ENCODE data around the gene ZBTB20.

DNA sequence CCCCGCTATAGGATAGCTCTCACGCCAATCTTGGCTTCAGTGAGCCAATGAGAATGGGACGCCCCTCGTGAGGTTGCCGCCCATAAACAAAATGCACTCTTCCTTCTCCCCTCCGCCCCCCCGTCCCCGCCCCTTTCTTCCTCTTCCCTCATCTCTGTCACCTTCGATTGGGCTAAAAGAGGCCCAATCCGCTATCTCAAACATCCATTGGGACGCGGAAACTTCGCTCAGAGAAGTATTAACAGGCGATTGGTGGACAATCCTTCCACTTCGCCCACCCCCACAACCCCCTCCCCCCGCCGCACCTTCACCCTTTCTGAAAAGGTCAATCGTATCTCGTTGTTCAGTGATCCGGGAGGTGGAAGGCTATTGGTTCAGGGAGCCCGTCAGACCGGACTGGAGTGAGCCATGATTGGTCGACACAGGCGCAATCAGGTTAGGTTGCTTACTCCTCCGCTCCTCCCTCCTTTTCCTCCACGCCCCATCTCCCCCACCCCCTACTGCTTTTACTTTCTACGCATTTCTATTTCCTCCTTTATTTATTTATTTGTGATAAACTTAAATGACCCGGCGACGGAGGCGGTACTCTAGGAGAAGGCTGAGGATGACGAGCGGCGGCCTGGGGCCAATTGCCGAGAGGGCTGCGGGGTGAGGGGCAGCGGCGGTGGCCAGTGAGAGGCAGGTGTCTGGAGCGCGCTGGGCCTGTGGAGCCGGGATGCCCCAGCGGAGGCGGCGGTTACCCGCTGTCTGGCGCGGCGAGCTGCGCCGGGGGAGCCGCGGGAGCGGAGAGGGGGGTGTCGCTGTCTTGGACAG is 447 bp upstream of the ZBTB20 start:
- TF ChIP-seq EZH2 (IDR thresholded peaks at IDR 0.05; ENCODE audit: low read length, unreplicated experiment) = no peak
- TF ChIP-seq, protein P1, sequence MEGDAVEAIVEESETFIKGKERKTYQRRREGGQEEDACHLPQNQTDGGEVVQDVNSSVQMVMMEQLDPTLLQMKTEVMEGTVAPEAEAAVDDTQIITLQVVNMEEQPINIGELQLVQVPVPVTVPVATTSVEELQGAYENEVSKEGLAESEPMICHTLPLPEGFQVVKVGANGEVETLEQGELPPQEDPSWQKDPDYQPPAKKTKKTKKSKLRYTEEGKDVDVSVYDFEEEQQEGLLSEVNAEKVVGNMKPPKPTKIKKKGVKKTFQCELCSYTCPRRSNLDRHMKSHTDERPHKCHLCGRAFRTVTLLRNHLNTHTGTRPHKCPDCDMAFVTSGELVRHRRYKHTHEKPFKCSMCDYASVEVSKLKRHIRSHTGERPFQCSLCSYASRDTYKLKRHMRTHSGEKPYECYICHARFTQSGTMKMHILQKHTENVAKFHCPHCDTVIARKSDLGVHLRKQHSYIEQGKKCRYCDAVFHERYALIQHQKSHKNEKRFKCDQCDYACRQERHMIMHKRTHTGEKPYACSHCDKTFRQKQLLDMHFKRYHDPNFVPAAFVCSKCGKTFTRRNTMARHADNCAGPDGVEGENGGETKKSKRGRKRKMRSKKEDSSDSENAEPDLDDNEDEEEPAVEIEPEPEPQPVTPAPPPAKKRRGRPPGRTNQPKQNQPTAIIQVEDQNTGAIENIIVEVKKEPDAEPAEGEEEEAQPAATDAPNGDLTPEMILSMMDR (conservative IDR thresholded peaks at IDR 0.05; ENCODE audit: low read depth, low read length) = no peak

All from PC-3 (cell line).